K562 (cell line): Measurements from ENCODE around the gene NUP133. TPM values are rescaled to one million over a fixed set of nuclear protein-coding genes. Genes with fewer than 3 reads are reported as not detected.

ENCODE experiments used
- EHMT2 ChIP-seq: fragments of 450-650 bp; IDR thresholded peaks from 2 replicates; pipeline ENCODE4 v1.6.1; 2018; ENCODE audit warnings: antibody characterized with exemption
- ELF1 ChIP-seq: fragments of 200-800 bp; sonication (Bioruptor generic); IDR thresholded peaks from 2 replicates; pipeline ENCODE4 v1.6.1; 2016; ENCODE audit warnings: missing genetic modification characterization, missing compliant biosample characterization
- HDAC3 ChIP-seq: fragments of 450-650 bp; IDR thresholded peaks from 2 replicates; pipeline ENCODE4 v1.6.1; 2018; ENCODE audit warnings: borderline replicate concordance, mild to moderate bottlenecking, moderate library complexity; ENCODE audit not compliant: partially characterized antibody
- ILK ChIP-seq: fragments of 450-650 bp; IDR thresholded peaks from 2 replicates; pipeline ENCODE4 v1.6.1; 2016; ENCODE audit warnings: missing genetic modification characterization, low read depth, mild to moderate bottlenecking, missing compliant biosample characterization, moderate library complexity, borderline replicate concordance
- MAFF ChIP-seq: IDR thresholded peaks from 2 replicates; pipeline ENCODE4 v1.6.1; 2012; ENCODE audit warnings: low read length, improper control_type of control experiment
- NCOA1 ChIP-seq: fragments of 450-650 bp; IDR thresholded peaks from 2 replicates; pipeline ENCODE4 v1.6.1; 2016; ENCODE audit warnings: low read depth
- POLR2AphosphoS2 ChIP-seq: IDR thresholded peaks from 2 replicates; pipeline ENCODE4 v1.6.1; 2012; ENCODE audit warnings: low read length, improper control_type of control experiment
- RBM25 ChIP-seq: fragments of 200-400 bp; formaldehyde crosslinking; IDR thresholded peaks from 2 replicates; pipeline ENCODE4 v1.6.1; 2018; ENCODE audit warnings: low read length, low read depth, moderate library complexity; ENCODE audit not compliant: severe bottlenecking
- SRSF1 ChIP-seq: fragments of 200-400 bp; formaldehyde crosslinking; IDR thresholded peaks from 2 replicates; pipeline ENCODE4 v1.6.1; 2017; ENCODE audit warnings: mild to moderate bottlenecking, low read depth, low read length, moderate library complexity
- TCFL5 ChIP-seq: fragments of 250-450 bp; sonication (Bioruptor Pico); conservative IDR thresholded peaks from 2 replicates; pipeline ENCODE4 v1.6.1; 2021; ENCODE audit warnings: mild to moderate bottlenecking, moderate library complexity, matching md5 sums
- ZSCAN32 ChIP-seq: fragments of 450-650 bp; formaldehyde crosslinking; IDR thresholded peaks from 2 replicates; pipeline ENCODE4 v1.4.0; 2020; ENCODE audit warnings: mild to moderate bottlenecking, moderate library complexity
- polyA plus RNA-seq, 8 experiments: library from polyadenylated mRNA; depleted of rRNA in 4 of 8; stranded (reverse) in 5 of 8; unstranded in 3 of 8; fragments of >200 nt; fragmentation: Nextera tagmentation in 2 of 8; fragmentation: Illumina TruSeq in 1 of 8; extraction: Ambion mirVana in 2 of 8; extraction: Trizol in 1 of 8; gene quantifications; 2 replicates each; pipeline versions ENCODE4 v1.2.1 to v1.2.3, GENCODE V29; 2011 to 2014; ENCODE audit warnings: inconsistent platforms in 1 of 8, missing spikeins in 1 of 8
- total RNA-seq, 7 experiments: library from RNA; depleted of rRNA in 6 of 7; stranded (reverse); fragments of >200 nt in 6 of 7; fragmentation: Illumina TruSeq in 2 of 7; extraction: Trizol in 2 of 7; gene quantifications; 2 replicates each; pipeline versions ENCODE4 v1.2.1 to v1.2.3, GENCODE V29; 2011 to 2021; ENCODE audit warnings: low replicate concordance in 1 of 7
- TF ChIP-seq, protein P1 (sequence below), 2 experiments: fragments of 450-650 bp in 1 of 2; sonication (generic) in 1 of 2; formaldehyde crosslinking; conservative IDR thresholded peaks; 2 replicates each; pipeline versions ENCODE4 v1.4.0 to v1.8.1; 2020 to 2022; ENCODE audit warnings: mild to moderate bottlenecking in 1 of 2, missing genetic modification reagents in 1 of 2
- TF ChIP-seq, protein P2 (sequence below): fragments of 450-650 bp; formaldehyde crosslinking; IDR thresholded peaks from 2 replicates; pipeline ENCODE4 v1.4.0; 2022; ENCODE audit warnings: mild to moderate bottlenecking, moderate library complexity
- TF ChIP-seq, protein P3 (sequence below): fragments of 450-650 bp; IDR thresholded peaks from 2 replicates; pipeline ENCODE4 v1.6.1; 2016; ENCODE audit warnings: mild to moderate bottlenecking
- TF ChIP-seq, protein P4 (sequence below): fragments of 450-650 bp; IDR thresholded peaks from one replicate; pipeline ENCODE4 v1.6.1; 2018; ENCODE audit warnings: mild to moderate bottlenecking, moderate library complexity; ENCODE audit not compliant: partially characterized antibody
- TF ChIP-seq, protein P5 (sequence below): fragments of 250-450 bp; sonication (Bioruptor Pico); IDR thresholded peaks from 2 replicates; pipeline ENCODE4 v1.9.0; 2021; ENCODE audit warnings: mild to moderate bottlenecking, inconsistent platforms
- TF ChIP-seq, protein P6 (sequence below): fragments of 450-650 bp; IDR thresholded peaks from 2 replicates; pipeline ENCODE4 v1.6.1; 2016

NUP133 gene
- total and polyA plus RNA-seq, 9 of the 15 experiments (the other 6 are each of a cell fraction or from before 2014, with no cell fraction given) = 21.7 to 85.1 (median 61.3) TPM

DNA sequence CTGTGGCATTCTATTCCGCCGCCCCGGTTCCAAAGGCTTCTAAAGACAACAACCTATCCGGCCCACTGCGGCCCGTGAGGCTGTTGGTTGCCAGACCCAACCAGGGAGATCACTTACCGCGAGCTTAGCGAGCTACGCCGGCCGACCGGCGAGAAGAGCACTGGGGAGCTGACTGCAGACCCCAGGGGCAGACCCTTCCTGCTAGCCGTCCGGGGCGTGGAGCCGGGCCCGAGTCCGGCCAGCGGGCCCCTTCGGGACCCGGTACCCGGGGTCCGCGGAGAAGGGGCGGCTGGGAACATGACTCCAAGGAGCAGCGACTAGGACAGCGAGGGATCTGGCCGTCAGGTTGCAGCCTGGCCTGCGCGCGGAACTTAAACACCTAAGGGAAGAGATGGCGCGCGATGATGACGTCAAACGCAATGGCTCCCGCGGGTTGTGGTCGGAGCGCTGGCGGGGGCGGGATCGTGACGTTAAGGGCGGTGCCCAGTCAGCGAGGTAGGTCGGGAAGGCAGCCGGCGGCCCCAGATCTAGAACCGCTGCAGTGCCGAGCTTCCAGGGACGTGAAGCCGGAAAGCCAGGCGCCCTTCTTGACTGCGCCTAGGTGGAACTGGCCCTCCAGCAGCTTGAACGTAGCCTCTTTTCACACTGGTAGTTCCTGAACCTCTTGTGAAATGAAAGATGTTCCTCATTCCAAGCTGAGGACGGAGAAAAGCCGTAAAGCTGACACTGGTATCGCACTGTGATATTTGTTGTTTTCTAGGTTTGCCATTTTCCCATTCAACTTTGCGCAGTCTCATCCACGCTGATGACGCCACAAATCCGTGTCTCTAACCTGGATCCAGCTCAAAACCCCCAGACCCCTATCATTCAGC lies at the start of gene NUP133 (continued):
- TF ChIP-seq EHMT2 = no peak; the same call in 1 of the 2 replicates
- TF ChIP-seq, protein P1, sequence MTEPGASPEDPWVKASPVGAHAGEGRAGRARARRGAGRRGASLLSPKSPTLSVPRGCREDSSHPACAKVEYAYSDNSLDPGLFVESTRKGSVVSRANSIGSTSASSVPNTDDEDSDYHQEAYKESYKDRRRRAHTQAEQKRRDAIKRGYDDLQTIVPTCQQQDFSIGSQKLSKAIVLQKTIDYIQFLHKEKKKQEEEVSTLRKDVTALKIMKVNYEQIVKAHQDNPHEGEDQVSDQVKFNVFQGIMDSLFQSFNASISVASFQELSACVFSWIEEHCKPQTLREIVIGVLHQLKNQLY (CRISPR knock-in tag; conservative IDR thresholded peaks at IDR 0.05) = no peak
- TF ChIP-seq POLR2AphosphoS2 = peak; percentile 80; the same call in 1 of the 2 replicates
- TF ChIP-seq ILK (tag) = no peak
- no peak for TF ChIP-seq ELF1 (tag)
- no peak for TF ChIP-seq RBM25
- TF ChIP-seq ZSCAN32 (CRISPR knock-in tag) = no peak
- TF ChIP-seq, protein P2, sequence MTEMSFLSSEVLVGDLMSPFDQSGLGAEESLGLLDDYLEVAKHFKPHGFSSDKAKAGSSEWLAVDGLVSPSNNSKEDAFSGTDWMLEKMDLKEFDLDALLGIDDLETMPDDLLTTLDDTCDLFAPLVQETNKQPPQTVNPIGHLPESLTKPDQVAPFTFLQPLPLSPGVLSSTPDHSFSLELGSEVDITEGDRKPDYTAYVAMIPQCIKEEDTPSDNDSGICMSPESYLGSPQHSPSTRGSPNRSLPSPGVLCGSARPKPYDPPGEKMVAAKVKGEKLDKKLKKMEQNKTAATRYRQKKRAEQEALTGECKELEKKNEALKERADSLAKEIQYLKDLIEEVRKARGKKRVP (CRISPR knock-in tag) = no peak
- TF ChIP-seq NCOA1 = no peak; the same call in 1 of the 2 replicates
- TF ChIP-seq, protein P3, sequence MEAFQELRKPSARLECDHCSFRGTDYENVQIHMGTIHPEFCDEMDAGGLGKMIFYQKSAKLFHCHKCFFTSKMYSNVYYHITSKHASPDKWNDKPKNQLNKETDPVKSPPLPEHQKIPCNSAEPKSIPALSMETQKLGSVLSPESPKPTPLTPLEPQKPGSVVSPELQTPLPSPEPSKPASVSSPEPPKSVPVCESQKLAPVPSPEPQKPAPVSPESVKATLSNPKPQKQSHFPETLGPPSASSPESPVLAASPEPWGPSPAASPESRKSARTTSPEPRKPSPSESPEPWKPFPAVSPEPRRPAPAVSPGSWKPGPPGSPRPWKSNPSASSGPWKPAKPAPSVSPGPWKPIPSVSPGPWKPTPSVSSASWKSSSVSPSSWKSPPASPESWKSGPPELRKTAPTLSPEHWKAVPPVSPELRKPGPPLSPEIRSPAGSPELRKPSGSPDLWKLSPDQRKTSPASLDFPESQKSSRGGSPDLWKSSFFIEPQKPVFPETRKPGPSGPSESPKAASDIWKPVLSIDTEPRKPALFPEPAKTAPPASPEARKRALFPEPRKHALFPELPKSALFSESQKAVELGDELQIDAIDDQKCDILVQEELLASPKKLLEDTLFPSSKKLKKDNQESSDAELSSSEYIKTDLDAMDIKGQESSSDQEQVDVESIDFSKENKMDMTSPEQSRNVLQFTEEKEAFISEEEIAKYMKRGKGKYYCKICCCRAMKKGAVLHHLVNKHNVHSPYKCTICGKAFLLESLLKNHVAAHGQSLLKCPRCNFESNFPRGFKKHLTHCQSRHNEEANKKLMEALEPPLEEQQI = no peak
- TF ChIP-seq, protein P4, sequence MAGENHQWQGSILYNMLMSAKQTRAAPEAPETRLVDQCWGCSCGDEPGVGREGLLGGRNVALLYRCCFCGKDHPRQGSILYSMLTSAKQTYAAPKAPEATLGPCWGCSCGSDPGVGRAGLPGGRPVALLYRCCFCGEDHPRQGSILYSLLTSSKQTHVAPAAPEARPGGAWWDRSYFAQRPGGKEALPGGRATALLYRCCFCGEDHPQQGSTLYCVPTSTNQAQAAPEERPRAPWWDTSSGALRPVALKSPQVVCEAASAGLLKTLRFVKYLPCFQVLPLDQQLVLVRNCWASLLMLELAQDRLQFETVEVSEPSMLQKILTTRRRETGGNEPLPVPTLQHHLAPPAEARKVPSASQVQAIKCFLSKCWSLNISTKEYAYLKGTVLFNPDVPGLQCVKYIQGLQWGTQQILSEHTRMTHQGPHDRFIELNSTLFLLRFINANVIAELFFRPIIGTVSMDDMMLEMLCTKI = no peak
- TF ChIP-seq, protein P5, sequence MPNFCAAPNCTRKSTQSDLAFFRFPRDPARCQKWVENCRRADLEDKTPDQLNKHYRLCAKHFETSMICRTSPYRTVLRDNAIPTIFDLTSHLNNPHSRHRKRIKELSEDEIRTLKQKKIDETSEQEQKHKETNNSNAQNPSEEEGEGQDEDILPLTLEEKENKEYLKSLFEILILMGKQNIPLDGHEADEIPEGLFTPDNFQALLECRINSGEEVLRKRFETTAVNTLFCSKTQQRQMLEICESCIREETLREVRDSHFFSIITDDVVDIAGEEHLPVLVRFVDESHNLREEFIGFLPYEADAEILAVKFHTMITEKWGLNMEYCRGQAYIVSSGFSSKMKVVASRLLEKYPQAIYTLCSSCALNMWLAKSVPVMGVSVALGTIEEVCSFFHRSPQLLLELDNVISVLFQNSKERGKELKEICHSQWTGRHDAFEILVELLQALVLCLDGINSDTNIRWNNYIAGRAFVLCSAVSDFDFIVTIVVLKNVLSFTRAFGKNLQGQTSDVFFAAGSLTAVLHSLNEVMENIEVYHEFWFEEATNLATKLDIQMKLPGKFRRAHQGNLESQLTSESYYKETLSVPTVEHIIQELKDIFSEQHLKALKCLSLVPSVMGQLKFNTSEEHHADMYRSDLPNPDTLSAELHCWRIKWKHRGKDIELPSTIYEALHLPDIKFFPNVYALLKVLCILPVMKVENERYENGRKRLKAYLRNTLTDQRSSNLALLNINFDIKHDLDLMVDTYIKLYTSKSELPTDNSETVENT (CRISPR knock-in tag) = peak; percentile 43; the same call in 1 of the 2 replicates
- TF ChIP-seq TCFL5 (CRISPR knock-in tag) = no peak
- TF ChIP-seq, protein P6, sequence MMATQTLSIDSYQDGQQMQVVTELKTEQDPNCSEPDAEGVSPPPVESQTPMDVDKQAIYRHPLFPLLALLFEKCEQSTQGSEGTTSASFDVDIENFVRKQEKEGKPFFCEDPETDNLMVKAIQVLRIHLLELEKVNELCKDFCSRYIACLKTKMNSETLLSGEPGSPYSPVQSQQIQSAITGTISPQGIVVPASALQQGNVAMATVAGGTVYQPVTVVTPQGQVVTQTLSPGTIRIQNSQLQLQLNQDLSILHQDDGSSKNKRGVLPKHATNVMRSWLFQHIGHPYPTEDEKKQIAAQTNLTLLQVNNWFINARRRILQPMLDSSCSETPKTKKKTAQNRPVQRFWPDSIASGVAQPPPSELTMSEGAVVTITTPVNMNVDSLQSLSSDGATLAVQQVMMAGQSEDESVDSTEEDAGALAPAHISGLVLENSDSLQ = 0 out of 2 replicates have a peak, but pooled peaks have one; percentile 32
- no peak for TF ChIP-seq SRSF1
- TF ChIP-seq HDAC3 = no peak
- TF ChIP-seq MAFF = no peak
